Bronchial smooth muscle cell (primary cell): ENCODE data around the gene STAT2. TPM values are rescaled to one million over a fixed set of nuclear protein-coding genes. Genes with fewer than 3 reads are reported as not detected.

Experiments
- total RNA-seq: library from RNA; depleted of rRNA; stranded (reverse); fragments of >200 nt; gene quantifications from 2 replicates; pipeline ENCODE4 v1.2.1, GENCODE V29; 2014

Gene STAT2
- total RNA-seq = 276 and 289 TPM in 2 replicates

GRCh38 chr12:56359851-56360767 is at the start of gene STAT2:
Gene STAT2, minus strand, starts transcription at chr12:56360107. Its CDS starts 3,536 bp downstream, at chr12:56356571.

GRCh38 chr12:56362130-56363059 is 2.5 kb upstream of the STAT2 start, which contains the start of gene APOF:
Gene APOF, minus strand, starts transcription at chr12:56362857. Its CDS starts 112 bp downstream, at chr12:56362745.

GRCh38 chr12:56338308-56339157 is 21.4 kb downstream of the STAT2 start, which contains the start of gene IL23A:
Gene IL23A, plus strand, starts transcription at chr12:56338884. Its CDS starts 161 bp downstream, at chr12:56339045.

GRCh38 chr12:56333679-56334489 is 26.0 kb downstream of the STAT2 start, which contains the start of gene PAN2:
Gene PAN2, minus strand, starts transcription at chr12:56334000. Its CDS starts 906 bp downstream, at chr12:56333094.

GRCh38 chr12:56315622-56316473 is 44.1 kb downstream of the STAT2 start, which contains the start of gene CNPY2:
Gene CNPY2, minus strand, starts transcription at chr12:56315988. Its CDS starts 771 bp downstream, at chr12:56315217.

GRCh38 chr12:56299853-56300643 is 59.9 kb downstream of the STAT2 start, which contains the start of gene CS:
Gene CS, minus strand, starts transcription at chr12:56300330. Its CDS starts 129 bp downstream, at chr12:56300201.

Other genes starting within 250 kb of the STAT2 start
- gene RPL41, start 243.5 kb downstream of the STAT2 start, total RNA-seq = 3,876 and 6,422 TPM in 2 replicates
- gene ZC3H10, start 241.8 kb downstream of the STAT2 start, total RNA-seq = 6.0 and 8.2 TPM in 2 replicates
- gene ESYT1, start 231.8 kb downstream of the STAT2 start, total RNA-seq = 138 and 202 TPM in 2 replicates
- gene MYL6B, start 207.5 kb downstream of the STAT2 start, total RNA-seq = 124 and 137 TPM in 2 replicates
- 2,436 and 3,376 TPM in 2 replicates for gene MYL6, start 201.7 kb downstream of the STAT2 start, total RNA-seq
- gene SMARCC2, start 170.6 kb downstream of the STAT2 start, total RNA-seq = 46.7 and 55.5 TPM in 2 replicates
- 81.8 and 103 TPM in 2 replicates for gene RNF41, start 138.2 kb downstream of the STAT2 start, total RNA-seq
- gene NABP2, start 135.8 kb downstream of the STAT2 start, total RNA-seq = 26.0 and 27.6 TPM in 2 replicates
- 0.26 and 0.47 TPM in 2 replicates for gene SLC39A5, start 130.1 kb downstream of the STAT2 start, total RNA-seq
- gene ANKRD52, start 101.7 kb downstream of the STAT2 start, total RNA-seq = 8.4 and 15.8 TPM in 2 replicates
- gene COQ10A, start 93.2 kb downstream of the STAT2 start, total RNA-seq = 9.1 and 10.2 TPM in 2 replicates
- 55.3 and 69.0 TPM in 2 replicates for gene CS, start 59.8 kb downstream of the STAT2 start, total RNA-seq
- 68.4 and 84.2 TPM in 2 replicates for gene CNPY2, start 44.1 kb downstream of the STAT2 start, total RNA-seq
- 21.8 and 27.2 TPM in 2 replicates for gene PAN2, start 26.1 kb downstream of the STAT2 start, total RNA-seq
- 0.09 TPM in 1 of 2 replicates, not detected in the other for gene IL23A, start 21.2 kb downstream of the STAT2 start, total RNA-seq
- not detected in 2 replicates for gene APOF, start 2.8 kb upstream of the STAT2 start, total RNA-seq
- 2.5 and 4.1 TPM in 2 replicates for gene TIMELESS, start 89.3 kb upstream of the STAT2 start, total RNA-seq
- not detected in 2 replicates for gene MIP, start 94.5 kb upstream of the STAT2 start, total RNA-seq
- gene SPRYD4, start 108.5 kb upstream of the STAT2 start, total RNA-seq = 0.94 and 1.6 TPM in 2 replicates
- 0.09 and 0.16 TPM in 2 replicates for gene GLS2, start 128.1 kb upstream of the STAT2 start, total RNA-seq
- 9.3 and 9.5 TPM in 2 replicates for gene RBMS2, start 161.7 kb upstream of the STAT2 start, total RNA-seq